ENCODE measurements around the gene SLC16A12. TPM values are rescaled to one million over a fixed set of nuclear protein-coding genes. Genes with fewer than 3 reads are reported as not detected.

SLC16A12 gene
- total and polyA plus RNA-seq, 2 of the 8 experiments (the other 6 are each of a cell fraction or from before 2014, with no cell fraction given) = 1.6 to 1.9 TPM

DNA sequence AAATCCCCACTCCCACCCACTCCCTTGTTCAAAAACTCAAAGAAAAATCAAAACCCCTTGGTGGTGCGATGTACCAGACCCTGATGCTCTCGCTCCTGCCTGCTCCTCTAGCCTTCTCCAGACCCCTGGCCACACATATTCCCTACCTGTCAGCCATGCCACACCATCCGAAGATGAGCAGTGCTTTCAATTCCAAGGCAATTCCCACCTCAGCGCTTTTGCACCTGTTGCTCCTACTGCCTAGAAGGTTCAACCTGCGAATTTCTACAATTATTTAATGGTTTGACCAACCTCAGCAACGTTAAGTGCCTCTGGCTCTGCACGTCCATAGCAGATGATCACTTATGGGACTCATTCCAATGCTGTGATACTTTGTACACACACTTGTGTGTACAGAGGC lies 11.1 kb downstream of the SLC16A12 start (continued):
- TF ChIP-seq, protein P1, sequence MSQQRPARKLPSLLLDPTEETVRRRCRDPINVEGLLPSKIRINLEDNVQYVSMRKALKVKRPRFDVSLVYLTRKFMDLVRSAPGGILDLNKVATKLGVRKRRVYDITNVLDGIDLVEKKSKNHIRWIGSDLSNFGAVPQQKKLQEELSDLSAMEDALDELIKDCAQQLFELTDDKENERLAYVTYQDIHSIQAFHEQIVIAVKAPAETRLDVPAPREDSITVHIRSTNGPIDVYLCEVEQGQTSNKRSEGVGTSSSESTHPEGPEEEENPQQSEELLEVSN (IDR thresholded peaks at IDR 0.05) = no peak
- no peak for TF ChIP-seq PHF8 (conservative IDR thresholded peaks at IDR 0.05; ENCODE audit: low read depth, low read length)

All from H1 (cell line).